AG10803 (cell line): Measurements from ENCODE around the gene CACNG1.

ENCODE experiments used
- DNase-seq: peaks from one replicate; pipeline ENCODE4 v3.0.0; 2010; ENCODE audit warnings: low read depth
- H3K4me3 ChIP-seq: 2 replicates; pipeline ENCODE4 v1.5.1; 2011; ENCODE audit warnings: mild to moderate bottlenecking, low read length, control low read depth
- TF ChIP-seq, protein P1 (sequence below): conservative IDR thresholded peaks from 2 replicates; pipeline ENCODE4 v1.5.1; 2011; ENCODE audit warnings: mild to moderate bottlenecking, low read length, control low read depth, inconsistent platforms

The CACNG1 gene

DNA sequence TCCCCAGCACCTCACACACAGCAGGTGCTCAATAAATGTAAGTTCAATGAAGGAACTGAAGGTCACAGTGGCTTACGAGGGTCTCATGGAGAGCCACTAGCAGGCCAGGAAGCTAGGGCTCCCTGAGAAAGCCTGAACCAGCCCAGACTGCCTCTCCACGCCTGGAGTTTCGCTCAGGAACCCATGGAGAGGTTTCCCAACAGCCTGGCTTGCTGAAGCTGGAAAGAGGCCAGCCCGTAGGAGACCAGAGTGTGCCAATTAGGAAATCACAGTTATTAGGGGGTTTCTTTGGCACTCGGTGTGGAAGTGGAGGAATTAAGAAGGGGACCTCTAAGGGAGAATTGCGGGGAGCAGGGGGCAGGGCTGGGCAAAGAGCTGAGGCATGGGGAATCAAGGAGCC is 36.3 kb upstream of the CACNG1 start:
- no peak overlapping the region for H3K4me3 ChIP-seq
- TF ChIP-seq, protein P1, sequence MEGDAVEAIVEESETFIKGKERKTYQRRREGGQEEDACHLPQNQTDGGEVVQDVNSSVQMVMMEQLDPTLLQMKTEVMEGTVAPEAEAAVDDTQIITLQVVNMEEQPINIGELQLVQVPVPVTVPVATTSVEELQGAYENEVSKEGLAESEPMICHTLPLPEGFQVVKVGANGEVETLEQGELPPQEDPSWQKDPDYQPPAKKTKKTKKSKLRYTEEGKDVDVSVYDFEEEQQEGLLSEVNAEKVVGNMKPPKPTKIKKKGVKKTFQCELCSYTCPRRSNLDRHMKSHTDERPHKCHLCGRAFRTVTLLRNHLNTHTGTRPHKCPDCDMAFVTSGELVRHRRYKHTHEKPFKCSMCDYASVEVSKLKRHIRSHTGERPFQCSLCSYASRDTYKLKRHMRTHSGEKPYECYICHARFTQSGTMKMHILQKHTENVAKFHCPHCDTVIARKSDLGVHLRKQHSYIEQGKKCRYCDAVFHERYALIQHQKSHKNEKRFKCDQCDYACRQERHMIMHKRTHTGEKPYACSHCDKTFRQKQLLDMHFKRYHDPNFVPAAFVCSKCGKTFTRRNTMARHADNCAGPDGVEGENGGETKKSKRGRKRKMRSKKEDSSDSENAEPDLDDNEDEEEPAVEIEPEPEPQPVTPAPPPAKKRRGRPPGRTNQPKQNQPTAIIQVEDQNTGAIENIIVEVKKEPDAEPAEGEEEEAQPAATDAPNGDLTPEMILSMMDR, result no peak
- no peak for DNase-seq

DNA sequence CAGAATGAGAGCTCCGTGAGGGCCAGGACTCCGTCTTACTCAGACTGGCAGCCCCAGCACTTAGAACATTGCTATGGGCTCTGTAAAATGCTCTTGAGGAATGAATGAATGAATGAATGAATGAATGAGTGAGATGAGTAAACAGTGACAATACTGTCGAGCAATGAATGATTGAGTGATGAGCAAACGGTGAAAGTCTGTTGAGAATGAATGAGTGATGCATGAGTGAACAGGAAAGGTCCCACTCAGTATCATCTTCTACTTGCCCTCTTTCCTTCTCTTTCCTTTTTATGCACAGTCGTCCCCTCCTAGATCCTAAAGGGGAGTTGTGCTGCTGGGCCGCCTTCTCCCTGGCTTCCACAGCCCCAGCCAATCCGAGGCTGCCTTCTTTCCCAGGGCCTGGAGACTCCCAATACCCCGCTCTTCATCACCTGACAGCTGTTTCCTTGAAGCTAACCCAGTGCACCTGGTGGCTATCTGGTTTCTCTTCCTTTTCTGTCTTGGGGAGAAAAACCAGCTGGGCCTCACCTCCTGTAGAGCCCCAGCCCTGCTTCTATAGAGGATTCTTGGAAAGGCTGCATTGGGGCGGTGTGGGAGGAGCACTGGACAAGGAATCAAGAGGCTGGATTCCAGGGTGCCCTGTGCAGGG is 32.7 kb upstream of the CACNG1 start:
- no peak for DNase-seq
- TF ChIP-seq, protein P1, result no peak
- H3K4me3 ChIP-seq, result no peak overlapping the region

DNA sequence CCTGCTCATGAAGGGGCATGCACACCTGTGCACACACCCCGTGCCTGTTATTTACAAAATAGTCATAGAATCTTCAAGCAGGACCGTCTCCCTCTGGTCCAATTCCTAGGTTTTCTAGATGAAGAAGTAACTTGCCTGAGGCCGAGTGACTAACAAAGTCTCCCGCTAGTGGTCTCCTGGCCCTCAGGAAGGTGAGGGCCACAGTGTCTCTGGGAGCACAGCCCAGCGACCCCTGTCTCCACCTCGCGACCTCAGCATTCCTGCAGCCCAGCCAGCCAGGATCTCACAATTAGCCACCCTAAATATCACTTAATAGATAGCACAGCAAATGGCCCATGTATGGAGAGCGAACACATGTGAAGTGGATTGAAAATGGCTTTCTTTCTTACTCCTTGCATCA is 30.5 kb upstream of the CACNG1 start:
- H3K4me3 ChIP-seq, result no peak overlapping the region
- DNase-seq, result no peak
- TF ChIP-seq, protein P1, result no peak

DNA sequence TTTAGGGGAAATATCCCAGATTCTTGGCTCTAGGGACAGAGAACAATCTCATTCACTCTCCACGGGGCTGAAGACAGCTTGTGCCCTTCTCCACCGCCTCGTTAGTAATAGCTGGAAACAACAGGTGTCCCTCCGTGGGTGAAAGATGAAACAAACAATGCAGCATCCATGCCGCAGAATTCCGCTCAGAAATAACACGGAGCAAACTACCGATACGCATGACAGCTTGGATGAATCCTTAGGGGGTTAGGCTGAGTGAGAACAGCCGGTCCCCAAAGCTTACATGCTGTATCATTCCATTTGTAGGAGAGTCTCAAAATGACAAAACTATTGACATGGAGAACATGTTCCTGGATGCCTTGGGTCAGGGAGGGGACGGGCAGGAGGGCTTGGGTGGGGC is 29.4 kb upstream of the CACNG1 start:
- TF ChIP-seq, protein P1, result no peak
- DNase-seq, result no peak
- no peak overlapping the region for H3K4me3 ChIP-seq

DNA sequence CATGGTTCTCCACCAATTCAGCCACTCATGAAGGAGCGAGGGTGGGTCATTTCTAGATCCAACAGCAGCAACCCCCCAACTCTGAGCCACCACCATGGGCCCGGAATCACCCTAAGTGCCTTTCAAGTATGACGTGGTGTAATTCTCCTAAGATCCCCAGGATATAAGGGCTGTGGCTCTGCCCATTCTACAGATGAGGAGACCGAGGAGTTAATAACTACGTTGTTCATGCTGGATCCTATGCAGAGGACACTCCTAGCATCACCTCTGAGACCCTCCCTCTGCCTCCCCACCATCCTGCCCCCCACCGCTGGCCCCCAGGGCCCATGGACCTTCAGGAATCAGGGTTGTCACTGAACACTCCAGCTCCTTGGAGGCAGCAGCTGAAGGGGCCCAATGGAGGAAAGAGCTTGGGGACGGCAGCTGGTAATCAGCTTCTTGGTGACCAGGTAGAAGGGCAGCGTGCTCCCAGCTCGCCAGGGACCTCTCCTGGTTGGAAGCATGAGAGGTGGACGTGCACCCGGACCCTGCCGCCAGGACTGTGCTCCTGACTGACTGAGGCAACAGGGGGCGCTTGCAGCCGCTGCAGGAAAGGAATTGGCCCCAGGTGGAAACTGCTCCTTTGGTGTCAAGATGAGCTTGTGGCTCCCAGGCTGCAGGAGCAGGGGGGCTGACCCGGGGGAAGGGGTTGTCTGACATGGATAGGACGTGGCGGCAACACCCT is 28.2 kb upstream of the CACNG1 start:
- TF ChIP-seq, protein P1, result no peak
- no peak for DNase-seq
- H3K4me3 ChIP-seq, result no peak overlapping the region

- no peak overlapping the region for H3K4me3 ChIP-seq
- TF ChIP-seq, protein P1, result no peak
- DNase-seq, result no peak
Measured at GRCh38 chr17:67017910-67018309, 26.4 kb upstream of the CACNG1 start.
